ENCODE results near the gene SH3RF3.

Gene SH3RF3

GRCh38 chr2:109473616-109474318, 344.8 kb downstream of the SH3RF3 start:
- Histone ChIP-seq H3K9me3 (ENCODE audit: severe bottlenecking) (no peaks in the 10 kb centered on the region), H3K4me3 (ENCODE audit: severe bottlenecking) (no peak overlapping the region), H3K36me3 (ENCODE audit: low read depth) (no peaks in the 10 kb centered on the region), H3K27ac (ENCODE audit: poor library complexity, severe bottlenecking) (no peak overlapping the region), H3K27me3 (ENCODE audit: insufficient read depth, poor library complexity, severe bottlenecking) (no peaks in the 10 kb centered on the region), H3K4me1 (ENCODE audit: insufficient read depth, poor library complexity, severe bottlenecking) (peaks cover 13% of the 10 kb centered on the region)
- TF ChIP-seq, protein P1, sequence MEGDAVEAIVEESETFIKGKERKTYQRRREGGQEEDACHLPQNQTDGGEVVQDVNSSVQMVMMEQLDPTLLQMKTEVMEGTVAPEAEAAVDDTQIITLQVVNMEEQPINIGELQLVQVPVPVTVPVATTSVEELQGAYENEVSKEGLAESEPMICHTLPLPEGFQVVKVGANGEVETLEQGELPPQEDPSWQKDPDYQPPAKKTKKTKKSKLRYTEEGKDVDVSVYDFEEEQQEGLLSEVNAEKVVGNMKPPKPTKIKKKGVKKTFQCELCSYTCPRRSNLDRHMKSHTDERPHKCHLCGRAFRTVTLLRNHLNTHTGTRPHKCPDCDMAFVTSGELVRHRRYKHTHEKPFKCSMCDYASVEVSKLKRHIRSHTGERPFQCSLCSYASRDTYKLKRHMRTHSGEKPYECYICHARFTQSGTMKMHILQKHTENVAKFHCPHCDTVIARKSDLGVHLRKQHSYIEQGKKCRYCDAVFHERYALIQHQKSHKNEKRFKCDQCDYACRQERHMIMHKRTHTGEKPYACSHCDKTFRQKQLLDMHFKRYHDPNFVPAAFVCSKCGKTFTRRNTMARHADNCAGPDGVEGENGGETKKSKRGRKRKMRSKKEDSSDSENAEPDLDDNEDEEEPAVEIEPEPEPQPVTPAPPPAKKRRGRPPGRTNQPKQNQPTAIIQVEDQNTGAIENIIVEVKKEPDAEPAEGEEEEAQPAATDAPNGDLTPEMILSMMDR (IDR thresholded peaks at IDR 0.05; ENCODE audit: poor library complexity, severe bottlenecking) = no peak
- no peak for ATAC-seq (ENCODE audit: low read depth)
- DNase-seq (ENCODE audit: low spot score) = no peak

GRCh38 chr2:109474319-109474825, 345.4 kb downstream of the SH3RF3 start:
- no peak for DNase-seq (ENCODE audit: low spot score)
- Histone ChIP-seq H3K27me3 (ENCODE audit: insufficient read depth, poor library complexity, severe bottlenecking) (no peaks in the 10 kb centered on the region), H3K36me3 (ENCODE audit: low read depth) (no peaks in the 10 kb centered on the region), H3K9me3 (ENCODE audit: severe bottlenecking) (no peaks in the 10 kb centered on the region), H3K27ac (ENCODE audit: poor library complexity, severe bottlenecking) (no peak overlapping the region), H3K4me3 (ENCODE audit: severe bottlenecking) (no peak overlapping the region), H3K4me1 (ENCODE audit: insufficient read depth, poor library complexity, severe bottlenecking) (peaks cover 13% of the 10 kb centered on the region)
- ATAC-seq (ENCODE audit: low read depth) = no peak
- TF ChIP-seq, protein P1 (IDR thresholded peaks at IDR 0.05; ENCODE audit: poor library complexity, severe bottlenecking) = no peak

DNA sequence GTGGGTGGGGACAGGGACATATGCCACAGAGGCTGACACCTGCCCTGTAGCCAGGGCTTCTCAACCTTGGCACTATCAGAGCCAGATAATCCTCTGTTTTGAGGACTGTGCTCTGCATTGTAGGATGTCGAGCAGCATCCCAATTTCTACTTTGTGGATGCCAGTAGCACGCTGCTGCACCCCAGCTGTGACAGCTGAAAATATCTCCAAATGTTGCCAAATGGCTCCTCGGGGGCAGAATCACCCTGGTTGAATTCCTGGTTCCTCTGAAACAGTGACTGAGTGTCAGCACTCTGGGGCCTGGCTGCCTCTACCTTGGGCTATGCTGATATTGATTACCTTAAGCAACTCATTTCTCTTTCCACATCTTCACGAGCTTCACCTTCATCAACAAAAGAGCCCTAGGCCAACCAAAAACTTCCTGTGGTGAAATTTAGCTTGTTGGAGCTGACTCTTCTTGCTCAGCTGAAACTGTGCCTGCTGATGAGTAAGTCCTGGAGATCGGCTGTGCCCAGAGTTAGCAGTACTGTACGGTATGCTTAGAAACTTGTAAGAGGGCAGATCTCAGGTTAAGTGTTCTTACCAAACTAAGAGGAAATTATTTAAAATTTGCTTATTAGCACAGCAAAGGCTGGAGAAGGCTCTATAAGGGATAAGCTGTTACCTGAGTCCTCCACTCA, 346.7 kb downstream of the SH3RF3 start:
- peak; percentile 87 for ATAC-seq (ENCODE audit: low read depth)
- TF ChIP-seq, protein P1 (IDR thresholded peaks at IDR 0.05; ENCODE audit: poor library complexity, severe bottlenecking) = no peak
- peaks cover 6% of the 10 kb centered on the region for H3K4me1 ChIP-seq (ENCODE audit: insufficient read depth, poor library complexity, severe bottlenecking)
- H3K9me3 ChIP-seq (ENCODE audit: severe bottlenecking) = no peaks in the 10 kb centered on the region
- no peaks in the 10 kb centered on the region for H3K36me3 ChIP-seq (ENCODE audit: low read depth)
- no peak overlapping the region for H3K4me3 ChIP-seq (ENCODE audit: severe bottlenecking)
- no peak overlapping the region for H3K27ac ChIP-seq (ENCODE audit: poor library complexity, severe bottlenecking)
- H3K27me3 ChIP-seq (ENCODE audit: insufficient read depth, poor library complexity, severe bottlenecking) = no peaks in the 10 kb centered on the region
- DNase-seq (ENCODE audit: low spot score) = no peak

- Histone ChIP-seq H3K27me3 (ENCODE audit: insufficient read depth, poor library complexity, severe bottlenecking) (no peaks in the 10 kb centered on the region), H3K4me1 (ENCODE audit: insufficient read depth, poor library complexity, severe bottlenecking) (peaks cover 3% of the 10 kb centered on the region), H3K9me3 (ENCODE audit: severe bottlenecking) (no peaks in the 10 kb centered on the region), H3K27ac (ENCODE audit: poor library complexity, severe bottlenecking) (no peak overlapping the region), H3K4me3 (ENCODE audit: severe bottlenecking) (no peak overlapping the region), H3K36me3 (ENCODE audit: low read depth) (no peaks in the 10 kb centered on the region)
- no peak for ATAC-seq (ENCODE audit: low read depth)
- DNase-seq (ENCODE audit: low spot score) = no peak
- TF ChIP-seq, protein P1 (IDR thresholded peaks at IDR 0.05; ENCODE audit: poor library complexity, severe bottlenecking) = no peak
These were observed 347.8 kb downstream of the SH3RF3 start for GRCh38 chr2:109476641-109477441.

Measured in RWPE2 (cell line).